GM21619 (cell line): ENCODE measurements around the gene ETV6.
A peak's percentile ranks its signal among the peaks of the same experiment; 100 is the strongest.

ENCODE experiments used
- ATAC-seq: cut with Tn5 transposase; IDR thresholded peaks from one replicate; pipeline ENCODE4 v1.9.1; 2021; ENCODE audit not compliant: unreplicated experiment

The ETV6 gene

GRCh38 chr12:11714626-11715025 lies 65.2 kb downstream of the ETV6 start:
- ATAC-seq = no peak

- no peak for ATAC-seq
These were observed 66.1 kb downstream of the ETV6 start for GRCh38 chr12:11715621-11716020.

- no peak for ATAC-seq
These were observed 67.5 kb downstream of the ETV6 start for GRCh38 chr12:11716794-11717518.

GRCh38 chr12:11717519-11717961 lies 68.1 kb downstream of the ETV6 start:
- no peak for ATAC-seq

DNA sequence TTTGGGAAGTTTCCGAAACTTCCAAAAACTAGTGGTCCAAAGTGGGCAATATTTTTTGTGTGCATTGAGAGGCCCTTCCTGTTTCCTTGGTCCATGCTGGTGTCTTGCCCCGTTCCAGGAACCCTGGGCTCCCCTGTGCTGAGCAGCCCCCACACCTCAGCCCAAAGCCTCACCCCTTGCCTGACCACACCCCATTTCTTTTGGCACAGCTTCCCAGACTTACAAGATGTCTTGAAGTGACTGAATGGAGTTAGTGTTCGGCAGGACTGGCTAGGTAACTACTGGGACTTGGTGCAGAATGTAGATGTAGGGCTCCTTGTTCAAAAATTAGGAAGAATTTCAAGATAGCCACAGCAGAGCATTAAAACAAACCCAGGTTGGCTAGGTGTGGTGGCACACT lies 68.6 kb downstream of the ETV6 start:
- no peak for ATAC-seq

- no peak for ATAC-seq
These were observed 69.3 kb downstream of the ETV6 start for GRCh38 chr12:11718768-11719253.

GRCh38 chr12:11719678-11720099 lies 70.2 kb downstream of the ETV6 start:
- no peak for ATAC-seq

DNA sequence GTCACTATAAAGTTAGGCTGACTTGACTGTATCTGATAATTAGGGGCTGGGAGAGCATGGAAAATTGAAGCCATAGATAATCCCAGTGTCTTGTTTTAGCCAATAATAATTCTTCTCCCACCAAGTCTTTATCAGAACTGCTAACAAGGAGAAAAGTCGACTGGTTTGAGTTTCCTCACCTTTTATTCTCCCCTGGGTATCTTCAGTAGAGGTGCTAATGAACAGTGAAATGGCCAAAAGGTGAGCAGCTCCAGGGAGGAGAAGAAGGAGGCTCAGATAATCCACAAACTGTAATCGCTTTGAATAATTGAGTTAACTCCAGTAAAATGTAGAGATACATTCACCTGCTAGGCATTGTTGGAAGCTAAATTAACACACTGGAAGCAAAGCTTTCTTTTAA lies 72.6 kb downstream of the ETV6 start:
- no peak for ATAC-seq

- ATAC-seq = no peak
These were observed 73.2 kb downstream of the ETV6 start for GRCh38 chr12:11722578-11723138.

- no peak for ATAC-seq
These were observed 74.5 kb downstream of the ETV6 start for GRCh38 chr12:11723993-11724392.

DNA sequence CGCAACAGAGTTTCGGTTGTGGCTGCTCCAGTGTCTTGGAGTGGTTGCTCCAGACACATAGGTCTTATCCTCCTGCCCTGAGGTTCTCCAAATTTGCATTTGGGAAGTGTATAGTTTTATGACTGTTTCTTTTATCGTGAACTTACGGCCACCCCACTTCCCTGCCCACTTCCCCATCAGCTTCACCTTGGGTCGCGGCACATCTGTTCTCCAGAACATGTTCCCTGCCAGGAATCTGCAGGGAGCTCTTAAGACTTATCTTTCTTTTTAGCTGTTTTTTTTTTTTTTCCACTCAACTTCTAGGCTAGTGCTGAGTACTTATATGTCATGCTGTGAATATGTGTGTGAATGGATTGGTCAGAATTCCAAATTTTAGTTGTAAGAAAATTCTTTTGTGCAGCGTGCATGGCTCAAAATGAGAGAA lies 75.4 kb downstream of the ETV6 start:
- no peak for ATAC-seq

- no peak for ATAC-seq
These were observed 76.2 kb downstream of the ETV6 start for GRCh38 chr12:11725686-11726085.

- ATAC-seq = no peak
These were observed 77.2 kb downstream of the ETV6 start for GRCh38 chr12:11726659-11727058.

DNA sequence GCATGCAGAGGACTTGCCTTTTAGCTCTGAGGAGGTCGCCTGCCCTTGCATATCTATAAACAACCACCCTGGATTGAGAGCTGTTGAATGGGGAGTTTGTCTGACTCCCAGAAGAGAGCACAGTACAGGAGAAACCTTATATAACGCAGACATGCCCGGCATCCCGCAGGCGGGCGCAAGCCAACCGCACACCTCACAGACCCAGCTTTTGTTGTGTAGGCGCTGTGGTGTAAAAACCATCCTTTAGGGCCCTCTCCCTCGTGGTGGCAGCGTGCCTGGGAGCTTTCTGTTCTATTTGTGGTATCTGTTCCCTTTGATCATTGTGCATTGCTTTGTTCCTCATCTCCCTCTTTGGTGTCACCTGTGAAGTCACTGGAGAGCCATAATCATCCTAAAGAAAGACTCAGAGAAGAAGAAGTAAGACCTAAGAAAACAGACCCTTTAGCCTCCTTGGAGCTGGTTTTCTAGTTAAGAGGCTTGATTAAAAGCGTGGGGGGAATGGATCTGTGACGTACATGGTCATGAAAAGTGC lies 77.7 kb downstream of the ETV6 start:
- ATAC-seq = no peak

GRCh38 chr12:11728154-11728755 lies 78.8 kb downstream of the ETV6 start:
- ATAC-seq = no peak

DNA sequence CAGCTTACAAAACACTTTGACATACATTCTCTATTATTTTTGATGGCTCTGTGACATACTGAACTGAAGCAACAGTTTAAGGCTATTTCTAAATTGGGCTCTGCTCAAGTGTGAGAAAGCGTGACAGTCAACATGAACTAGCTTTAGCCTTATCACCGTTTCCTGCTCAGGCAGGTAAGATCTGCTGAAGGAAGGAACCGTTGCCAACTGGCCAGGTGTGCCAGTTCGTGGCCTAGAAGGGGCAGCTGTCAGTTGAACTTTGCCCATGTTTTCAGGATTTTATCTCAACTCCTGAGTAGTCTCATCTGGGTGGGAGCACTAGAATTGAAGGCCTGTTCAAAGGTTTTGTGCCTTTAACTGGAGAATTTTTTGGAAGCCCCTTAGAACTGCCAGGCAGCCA lies 79.5 kb downstream of the ETV6 start:
- no peak for ATAC-seq

DNA sequence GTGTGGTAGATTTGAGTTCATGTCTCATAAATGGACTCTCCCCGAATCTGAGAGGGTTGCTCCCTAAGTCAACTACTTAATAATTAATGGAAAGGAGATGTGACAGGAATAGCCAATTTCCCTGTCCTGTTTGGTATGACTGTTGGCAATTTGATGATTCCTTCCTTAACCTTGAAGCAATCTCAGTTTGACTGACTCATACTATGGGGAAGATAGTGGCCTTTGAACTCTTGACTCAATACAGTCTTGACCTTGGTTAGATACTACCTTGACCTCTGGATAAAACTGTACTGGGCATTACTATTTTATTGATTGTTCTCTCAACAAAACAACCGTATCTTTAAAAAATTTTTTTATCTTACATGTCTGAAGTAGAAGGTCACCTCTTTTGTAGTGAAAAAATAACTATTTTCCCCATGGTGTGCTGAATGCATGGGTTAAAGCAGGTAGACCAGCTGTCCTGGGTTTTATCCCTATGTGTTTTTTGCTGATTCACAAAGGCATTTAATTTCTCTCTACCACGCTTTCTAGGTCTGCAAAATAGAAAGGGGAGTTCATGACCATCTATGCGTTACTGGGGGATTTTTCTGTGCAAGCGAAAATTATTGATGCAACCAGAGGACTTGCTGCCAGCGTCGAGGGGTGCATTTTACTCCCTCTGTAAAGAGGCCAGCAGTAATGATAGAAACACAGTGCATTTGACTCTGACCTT lies 80.1 kb downstream of the ETV6 start:
- no peak for ATAC-seq

GRCh38 chr12:11730299-11731041 lies 81.0 kb downstream of the ETV6 start:
- peak; percentile 33 for ATAC-seq

- ATAC-seq = no peak
These were observed 81.5 kb downstream of the ETV6 start for GRCh38 chr12:11731042-11731357.

DNA sequence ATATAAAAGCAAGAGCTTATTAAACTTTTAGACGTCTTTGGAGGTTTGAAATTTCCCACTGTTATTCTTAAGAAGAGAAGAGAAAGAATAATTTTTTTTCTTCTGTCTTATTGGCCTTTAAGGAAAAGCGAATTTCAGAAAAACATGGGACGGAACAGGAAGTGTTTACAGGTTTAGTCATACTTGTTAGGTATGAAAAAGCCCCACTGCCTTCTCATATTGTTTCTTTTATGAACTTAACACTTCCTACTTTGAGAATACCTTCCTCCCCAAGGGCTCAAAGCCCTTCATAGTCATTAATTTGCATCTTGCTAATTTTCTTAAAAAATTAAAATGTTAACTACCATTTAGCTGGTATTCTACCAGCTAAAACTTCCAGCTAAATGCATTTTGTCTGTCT lies 82.0 kb downstream of the ETV6 start:
- no peak for ATAC-seq

DNA sequence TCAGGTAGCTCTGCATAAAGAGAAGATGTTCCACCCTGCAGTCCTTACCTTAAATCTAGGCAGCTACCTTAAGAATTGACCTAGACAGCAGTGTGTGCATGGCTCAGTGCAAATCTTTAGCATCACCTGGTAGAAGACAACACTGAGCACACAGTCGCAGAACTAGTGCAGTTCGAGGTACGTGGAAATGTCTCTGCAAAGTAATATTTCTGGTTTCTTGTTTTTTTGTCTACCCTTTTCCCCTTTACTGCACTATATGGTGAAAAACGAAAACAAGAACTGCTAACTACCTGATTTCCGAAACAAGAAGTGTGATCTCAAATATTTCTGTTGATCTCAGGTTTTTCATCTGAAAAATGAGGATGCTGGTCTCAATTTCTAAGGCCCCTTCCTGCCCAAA lies 82.5 kb downstream of the ETV6 start:
- peak; percentile 21 for ATAC-seq
